Vagina (tissue), 2 donors: ENCODE data around the gene OR4M1. TPM values are rescaled to one million over a fixed set of nuclear protein-coding genes. Genes with fewer than 3 reads are reported as not detected.
"Not testable (repeated sequence)": the region's sequence is repeated elsewhere in the genome, so short reads cannot be mapped to it uniquely, and the experiment has no call there.

Experiments
- DNase-seq, 2 donors: peaks; one replicate each; pipeline ENCODE4 v3.0.0-alpha.2; 2017; ENCODE audit errors: extremely low spot score in 2 of 2
- H3K27ac ChIP-seq: fragments of 200-600 bp; sonication (generic); one replicate; pipeline ENCODE4 v1.5.1; 2019
- H3K27me3 ChIP-seq: fragments of 200-600 bp; sonication (generic); one replicate; pipeline ENCODE4 v1.5.1; 2019
- H3K36me3 ChIP-seq, 2 donors: fragments of 200-600 bp; sonication (generic); one replicate each; pipeline ENCODE4 v1.5.1; 2017 to 2019
- H3K4me1 ChIP-seq: fragments of 200-600 bp; sonication (generic); one replicate; pipeline ENCODE4 v1.5.1; 2019
- H3K4me3 ChIP-seq, 2 donors: fragments of 200-600 bp; sonication (generic); 1 replicate in 1 of 2; 2 replicates in 1 of 2; pipeline ENCODE4 v1.5.1; 2016 to 2019
- H3K9me3 ChIP-seq: fragments of 200-600 bp; sonication (generic); one replicate; pipeline ENCODE4 v1.5.1; 2019
- POLR2A ChIP-seq, 2 donors: fragments of 450-650 bp; IDR thresholded peaks; one replicate each; pipeline ENCODE4 v1.6.1; 2017; ENCODE audit warnings: antibody characterized with exemption in 2 of 2, mild to moderate bottlenecking in 2 of 2, moderate library complexity in 2 of 2
- POLR2AphosphoS5 ChIP-seq, 2 donors: sonication (generic); formaldehyde crosslinking; IDR thresholded peaks; one replicate each; pipeline ENCODE4 v1.9.0; 2017; ENCODE audit warnings: antibody characterized with exemption in 2 of 2, mild to moderate bottlenecking in 2 of 2, low read depth in 1 of 2; ENCODE audit not compliant: insufficient read depth in 1 of 2
- intact Hi-C: fragments of 100-400 bp; cut with DNase I; formaldehyde crosslinking; loops from one replicate; pipeline ENCODE4 v1.15.1; 2023
- total RNA-seq: library from RNA; depleted of rRNA; stranded (reverse); fragments of >200 nt; gene quantifications from one replicate; pipeline ENCODE4 v1.2.3, GENCODE V29; 2016
- TF ChIP-seq, protein P1 (sequence below), 3 experiments: fragments of 450-650 bp in 2 of 3; fragments of 200-600 bp in 1 of 3; sonication (generic) in 1 of 3; IDR thresholded peaks; one replicate each; pipeline ENCODE4 v1.5.1; 2017 to 2019; ENCODE audit warnings: antibody characterized with exemption in 3 of 3, mild to moderate bottlenecking in 2 of 3, moderate library complexity in 2 of 3

Gene OR4M1, protein sequence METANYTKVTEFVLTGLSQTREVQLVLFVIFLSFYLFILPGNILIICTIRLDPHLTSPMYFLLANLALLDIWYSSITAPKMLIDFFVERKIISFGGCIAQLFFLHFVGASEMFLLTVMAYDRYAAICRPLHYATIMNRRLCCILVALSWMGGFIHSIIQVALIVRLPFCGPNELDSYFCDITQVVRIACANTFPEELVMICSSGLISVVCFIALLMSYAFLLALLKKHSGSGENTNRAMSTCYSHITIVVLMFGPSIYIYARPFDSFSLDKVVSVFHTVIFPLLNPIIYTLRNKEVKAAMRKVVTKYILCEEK
- not detected for total RNA-seq

DNA sequence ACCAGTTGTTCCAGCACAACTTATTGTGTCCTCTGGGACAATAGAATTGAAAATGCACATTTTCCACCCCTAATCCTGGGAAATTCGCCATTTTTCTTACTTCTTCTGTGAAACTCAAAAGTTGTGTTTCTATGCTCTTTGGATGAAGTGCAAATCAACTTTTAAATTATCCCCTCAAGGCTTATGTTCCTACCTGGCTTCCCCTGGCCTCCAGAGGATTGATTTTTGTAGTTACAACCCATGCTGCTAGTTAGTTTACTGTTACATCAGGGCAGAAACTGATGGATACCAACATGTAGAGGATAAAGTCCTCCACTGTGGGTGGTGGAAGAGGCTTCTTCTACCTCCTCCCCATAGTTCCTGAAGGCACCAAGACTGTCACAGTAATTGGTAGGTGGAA, at the start of gene OR4M1:
TSS of gene OR4M1 (plus strand) at position 301 of the 400 bp plus-strand sequence. CDS start 6,819 bp downstream, outside the sequence.
- H3K9me3 ChIP-seq, H3K4me1 ChIP-seq, H3K4me3 ChIP-seq, H3K36me3 ChIP-seq, H3K27ac ChIP-seq, H3K27me3 ChIP-seq, intact Hi-C loops, DNase-seq: not testable (repeated sequence)

DNA sequence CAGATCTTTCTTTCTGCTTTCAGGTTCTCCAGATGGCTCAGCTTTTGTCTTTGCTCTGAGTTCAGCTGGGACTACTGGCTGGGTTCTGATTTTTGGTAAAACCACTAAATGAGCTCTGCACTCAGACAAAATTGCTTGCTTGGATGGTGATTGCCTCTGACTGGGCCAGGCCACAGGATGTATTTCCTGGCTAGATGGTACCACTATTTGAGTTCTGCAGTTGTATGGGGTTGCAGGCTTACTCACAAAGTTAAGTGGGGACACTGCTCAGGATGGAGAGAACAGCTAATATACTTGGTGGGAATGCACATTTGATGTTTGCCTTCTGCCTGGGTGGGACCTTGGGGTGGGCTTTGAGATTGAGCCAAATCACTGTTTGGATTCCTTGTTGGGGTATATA, 43.9 kb upstream of the OR4M1 start:
- no peak for DNase-seq
- no peak overlapping the region for H3K4me3 ChIP-seq
- no peaks in the 10 kb centered on the region for H3K4me1 ChIP-seq
- TF ChIP-seq POLR2A (IDR thresholded peaks at IDR 0.05), result no peak
- TF ChIP-seq, protein P1, sequence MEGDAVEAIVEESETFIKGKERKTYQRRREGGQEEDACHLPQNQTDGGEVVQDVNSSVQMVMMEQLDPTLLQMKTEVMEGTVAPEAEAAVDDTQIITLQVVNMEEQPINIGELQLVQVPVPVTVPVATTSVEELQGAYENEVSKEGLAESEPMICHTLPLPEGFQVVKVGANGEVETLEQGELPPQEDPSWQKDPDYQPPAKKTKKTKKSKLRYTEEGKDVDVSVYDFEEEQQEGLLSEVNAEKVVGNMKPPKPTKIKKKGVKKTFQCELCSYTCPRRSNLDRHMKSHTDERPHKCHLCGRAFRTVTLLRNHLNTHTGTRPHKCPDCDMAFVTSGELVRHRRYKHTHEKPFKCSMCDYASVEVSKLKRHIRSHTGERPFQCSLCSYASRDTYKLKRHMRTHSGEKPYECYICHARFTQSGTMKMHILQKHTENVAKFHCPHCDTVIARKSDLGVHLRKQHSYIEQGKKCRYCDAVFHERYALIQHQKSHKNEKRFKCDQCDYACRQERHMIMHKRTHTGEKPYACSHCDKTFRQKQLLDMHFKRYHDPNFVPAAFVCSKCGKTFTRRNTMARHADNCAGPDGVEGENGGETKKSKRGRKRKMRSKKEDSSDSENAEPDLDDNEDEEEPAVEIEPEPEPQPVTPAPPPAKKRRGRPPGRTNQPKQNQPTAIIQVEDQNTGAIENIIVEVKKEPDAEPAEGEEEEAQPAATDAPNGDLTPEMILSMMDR (IDR thresholded peaks at IDR 0.05), result no peak
- no peak for TF ChIP-seq POLR2AphosphoS5 (IDR thresholded peaks at IDR 0.05; ENCODE audit: insufficient read depth in 1 of 2, low read depth in 1 of 2)
- no peaks in the 10 kb centered on the region for H3K27me3 ChIP-seq
- no peaks in the 10 kb centered on the region for H3K9me3 ChIP-seq
- no peak overlapping the region for H3K27ac ChIP-seq
- no peaks in the 10 kb centered on the region for H3K36me3 ChIP-seq
- intact Hi-C loops, result no loop called here

DNA sequence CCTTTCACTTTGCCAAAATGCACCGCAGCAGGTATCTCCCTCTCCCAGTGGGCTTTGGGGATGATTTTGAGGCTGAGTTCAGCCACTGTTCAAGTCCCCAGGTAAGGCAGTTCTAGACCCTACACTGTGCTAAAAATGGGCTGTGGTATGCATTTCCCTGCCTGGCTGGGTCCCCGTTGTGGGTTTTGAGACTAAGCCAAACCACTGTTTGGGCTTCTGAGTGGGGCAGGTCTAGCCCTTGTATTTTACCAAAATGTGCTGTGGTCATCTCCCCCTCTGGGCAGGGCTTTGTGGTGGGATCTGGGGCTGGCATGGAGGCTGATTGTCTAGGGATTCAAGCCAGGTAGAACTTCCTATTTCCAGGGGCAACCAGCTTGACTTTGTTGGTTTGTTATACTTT, 43.5 kb upstream of the OR4M1 start:
- intact Hi-C loops, result no loop called here
- Histone ChIP-seq H3K36me3 (no peaks in the 10 kb centered on the region), H3K4me3 (no peak overlapping the region), H3K27ac (no peak overlapping the region), H3K4me1 (no peaks in the 10 kb centered on the region), H3K27me3 (no peaks in the 10 kb centered on the region), H3K9me3 (no peaks in the 10 kb centered on the region)
- no peak for TF ChIP-seq POLR2A (IDR thresholded peaks at IDR 0.05)
- TF ChIP-seq, protein P1 (IDR thresholded peaks at IDR 0.05), result no peak
- no peak for TF ChIP-seq POLR2AphosphoS5 (IDR thresholded peaks at IDR 0.05; ENCODE audit: insufficient read depth in 1 of 2, low read depth in 1 of 2)
- DNase-seq, result no peak

DNA sequence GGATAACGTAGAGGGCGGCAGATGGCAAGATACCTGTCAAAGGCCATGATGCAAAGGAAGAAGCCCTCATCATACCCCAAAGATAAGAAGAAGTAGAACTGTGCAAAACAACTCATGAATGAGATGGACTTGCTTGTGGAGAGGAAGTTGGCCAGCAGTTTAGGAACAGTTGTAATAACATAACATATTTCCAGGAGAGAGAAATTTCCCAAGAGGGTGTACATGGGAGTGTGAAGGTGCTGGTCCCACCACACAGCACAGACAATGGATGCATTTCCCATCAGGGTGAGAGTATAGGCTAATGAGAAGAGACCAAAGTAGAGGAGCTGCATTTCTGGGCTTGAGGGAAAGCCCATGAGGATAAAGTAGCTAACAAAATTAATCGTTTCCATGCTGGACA, 39.4 kb upstream of the OR4M1 start:
- DNase-seq, intact Hi-C loops, H3K27me3 ChIP-seq, H3K4me1 ChIP-seq, H3K4me3 ChIP-seq, H3K27ac ChIP-seq, H3K36me3 ChIP-seq, H3K9me3 ChIP-seq: not testable (repeated sequence)

DNA sequence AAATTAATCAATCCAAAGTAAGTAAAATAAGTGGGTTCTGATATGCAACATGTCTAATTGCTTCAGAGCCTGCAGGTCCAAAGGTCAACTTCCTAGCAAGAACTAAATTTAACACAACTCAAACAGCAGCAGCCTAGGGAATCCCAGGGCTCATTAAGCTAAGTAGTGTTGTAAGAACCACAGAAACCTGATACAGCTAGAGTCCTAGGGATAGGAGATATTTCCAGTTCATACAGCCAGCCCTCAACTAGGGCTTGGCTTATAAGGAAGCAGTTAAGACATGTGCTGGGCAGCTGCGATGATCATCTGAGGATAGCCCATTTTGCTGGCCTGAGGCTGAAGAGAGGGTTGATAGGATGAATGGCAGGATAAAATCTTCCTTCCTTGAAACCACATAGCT, 30.0 kb upstream of the OR4M1 start, which contains the start of gene OR4Q3:
TSS of gene OR4Q3 (plus strand) at position 316 of the 400 bp plus-strand sequence.
- TF ChIP-seq, protein P1 (IDR thresholded peaks at IDR 0.05), result no peak
- TF ChIP-seq POLR2A (IDR thresholded peaks at IDR 0.05) (no peak), POLR2AphosphoS5 (IDR thresholded peaks at IDR 0.05; ENCODE audit: insufficient read depth in 1 of 2, low read depth in 1 of 2) (no peak)
- Histone ChIP-seq H3K36me3 (no peaks in the 10 kb centered on the region), H3K27ac (no peak within 1 kb of the TSS), H3K27me3 (no peaks in the 10 kb centered on the region), H3K4me3 (no peak within 1 kb of the TSS), H3K9me3 (no peaks in the 10 kb centered on the region), H3K4me1 (no peaks in the 10 kb centered on the region)
- no peak for DNase-seq
- intact Hi-C loops, result no loop called here

DNA sequence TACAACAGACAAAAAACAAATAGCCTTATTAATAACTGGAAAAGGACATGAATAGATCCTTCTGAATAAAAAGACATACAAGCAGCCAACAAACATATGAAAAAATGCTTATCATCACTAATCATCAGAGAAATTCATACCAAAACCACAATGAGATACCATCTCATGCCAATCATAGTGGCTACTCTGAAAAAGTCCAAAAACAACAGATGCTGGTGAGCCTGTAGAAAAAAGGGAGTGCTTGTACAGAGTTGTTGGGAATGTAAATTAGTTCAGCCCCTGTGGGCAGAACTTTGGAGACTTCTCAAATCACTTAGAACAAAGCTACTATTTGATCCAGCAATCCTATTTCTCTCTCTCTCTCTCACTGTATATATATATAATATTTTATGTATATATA, 21.0 kb upstream of the OR4M1 start:
- H3K27ac ChIP-seq, H3K36me3 ChIP-seq, H3K4me1 ChIP-seq, intact Hi-C loops, H3K27me3 ChIP-seq, H3K9me3 ChIP-seq, H3K4me3 ChIP-seq, DNase-seq: not testable (repeated sequence)
